Fibroblast of skin of left quadriceps (primary cell): Measurements from ENCODE around the gene DCST2.

Experiments used
- DNase-seq, 2 experiments: peaks; one replicate each; pipeline ENCODE4 v3.0.0-alpha.2; 2013; ENCODE audit warnings: low read depth in 2 of 2

Gene DCST2

GRCh38 chr1:155026588-155026987 is 7.0 kb downstream of the DCST2 start:
- no peak for DNase-seq

GRCh38 chr1:155026154-155026553 is 7.4 kb downstream of the DCST2 start:
- no peak for DNase-seq

GRCh38 chr1:155024315-155024714 is 9.3 kb downstream of the DCST2 start:
- DNase-seq = no peak

GRCh38 chr1:155023627-155024026 is 10.0 kb downstream of the DCST2 start:
- DNase-seq = no peak

GRCh38 chr1:155022927-155023236 is 10.7 kb downstream of the DCST2 start:
- no peak for DNase-seq

- no peak for DNase-seq
Measured at GRCh38 chr1:155022136-155022926, 11.2 kb downstream of the DCST2 start.

GRCh38 chr1:155019377-155020245 is 14.0 kb downstream of the DCST2 start:
- DNase-seq = no peak

GRCh38 chr1:155018617-155019348 is 14.8 kb downstream of the DCST2 start:
- DNase-seq = no peak

GRCh38 chr1:155017946-155018316 is 15.7 kb downstream of the DCST2 start:
- DNase-seq = no peak

- DNase-seq = peak; percentile 58 to 65
Measured at GRCh38 chr1:155017041-155017945, 16.3 kb downstream of the DCST2 start.

- DNase-seq = no peak
Measured at GRCh38 chr1:155016231-155016831, 17.2 kb downstream of the DCST2 start.

- DNase-seq = no peak
Measured at GRCh38 chr1:155015527-155016230, 17.9 kb downstream of the DCST2 start.

- no peak for DNase-seq
Measured at GRCh38 chr1:155014709-155015508, 18.7 kb downstream of the DCST2 start.

GRCh38 chr1:155013632-155014031 is 19.9 kb downstream of the DCST2 start:
- DNase-seq = no peak

- no peak for DNase-seq
Measured at GRCh38 chr1:155012776-155013602, 20.6 kb downstream of the DCST2 start.

GRCh38 chr1:155012026-155012546 is 21.5 kb downstream of the DCST2 start:
- no peak for DNase-seq

- DNase-seq = no peak
Measured at GRCh38 chr1:155011437-155012025, 22.1 kb downstream of the DCST2 start.

- DNase-seq = no peak
Measured at GRCh38 chr1:155011004-155011416, 22.6 kb downstream of the DCST2 start.
